Renal cortex interstitium (tissue), 11 donors: ENCODE data around the gene ZSCAN21. TPM values are rescaled to one million over a fixed set of nuclear protein-coding genes. Genes with fewer than 3 reads are reported as not detected.
A peak's percentile ranks its signal among the peaks of the same experiment; 100 is the strongest.

ENCODE experiments used
- DNase-seq, 11 donors: peaks; one replicate each; pipeline ENCODE4 v3.0.0-alpha.2; 2013; ENCODE audit warnings: low read depth in 9 of 11, low spot score in 4 of 11; ENCODE audit errors: extremely low read depth in 1 of 11
- polyA plus RNA-seq, 3 donors: library from polyadenylated mRNA; unstranded; fragments of 120-200 nt; gene quantifications; one replicate each; pipeline ENCODE4 v1.2.1, GENCODE V29; 2013; ENCODE audit not compliant: insufficient read length in 3 of 3

The ZSCAN21 gene
- polyA plus RNA-seq, 3 donors: 21.8 to 24.7 (median 23.3) TPM

- DNase-seq: no peak
These were observed 29.7 kb upstream of the ZSCAN21 start for GRCh38 chr7:100019908-100020307.

GRCh38 chr7:100021297-100021696 lies 28.3 kb upstream of the ZSCAN21 start:
- DNase-seq: no peak

GRCh38 chr7:100022621-100023020 lies 27.0 kb upstream of the ZSCAN21 start:
- DNase-seq: no peak

GRCh38 chr7:100023526-100023925 lies 26.0 kb upstream of the ZSCAN21 start:
- DNase-seq: no peak

GRCh38 chr7:100024020-100024619 lies 25.5 kb upstream of the ZSCAN21 start:
- DNase-seq: no peak

- DNase-seq: no peak
These were observed 22.4 kb upstream of the ZSCAN21 start for GRCh38 chr7:100027197-100027596.

GRCh38 chr7:100029596-100029995 lies 20.0 kb upstream of the ZSCAN21 start:
- no peak for DNase-seq

GRCh38 chr7:100033526-100033925 lies 16.0 kb upstream of the ZSCAN21 start:
- no peak for DNase-seq

GRCh38 chr7:100034871-100035510 lies 14.6 kb upstream of the ZSCAN21 start:
- DNase-seq: no peak

- DNase-seq: no peak
These were observed 13.7 kb upstream of the ZSCAN21 start for GRCh38 chr7:100035876-100036275.

GRCh38 chr7:100038326-100038725 lies 11.2 kb upstream of the ZSCAN21 start:
- no peak for DNase-seq

GRCh38 chr7:100040575-100040974 lies 9.0 kb upstream of the ZSCAN21 start:
- DNase-seq: no peak

- no peak for DNase-seq
These were observed 4.9 kb upstream of the ZSCAN21 start for GRCh38 chr7:100044718-100045117.

GRCh38 chr7:100048680-100049079 lies 894 bp upstream of the ZSCAN21 start:
- no peak for DNase-seq

- DNase-seq: no peak
These were observed 2.0 kb downstream of the ZSCAN21 start for GRCh38 chr7:100051611-100052010.

- peak in 6 of 11 donors; percentile 20 to 47 (median 38) for DNase-seq
These were observed 3.6 kb downstream of the ZSCAN21 start for GRCh38 chr7:100053215-100053614.

- DNase-seq: no peak
These were observed 7.4 kb downstream of the ZSCAN21 start for GRCh38 chr7:100057006-100057405.

GRCh38 chr7:100059251-100059739 lies 9.7 kb downstream of the ZSCAN21 start:
- no peak for DNase-seq

GRCh38 chr7:100061518-100062193 lies 12.1 kb downstream of the ZSCAN21 start:
- DNase-seq: no peak

GRCh38 chr7:100063376-100063775 lies 13.8 kb downstream of the ZSCAN21 start:
- DNase-seq: no peak
